ENCODE results near the gene PIK3R5.

Gene PIK3R5

GRCh38 chr17:8880466-8880865 is 85.0 kb downstream of the PIK3R5 start:
- DNase-seq (ENCODE audit: low read depth in 1 of 2, low spot score in 1 of 2), result no peak

- no peak for DNase-seq (ENCODE audit: low read depth in 1 of 2, low spot score in 1 of 2)
Observed at GRCh38 chr17:8879410-8879809, 86.1 kb downstream of the PIK3R5 start.

- DNase-seq (ENCODE audit: low read depth in 1 of 2, low spot score in 1 of 2), result no peak
Observed at GRCh38 chr17:8877984-8878383, 87.5 kb downstream of the PIK3R5 start.

DNA sequence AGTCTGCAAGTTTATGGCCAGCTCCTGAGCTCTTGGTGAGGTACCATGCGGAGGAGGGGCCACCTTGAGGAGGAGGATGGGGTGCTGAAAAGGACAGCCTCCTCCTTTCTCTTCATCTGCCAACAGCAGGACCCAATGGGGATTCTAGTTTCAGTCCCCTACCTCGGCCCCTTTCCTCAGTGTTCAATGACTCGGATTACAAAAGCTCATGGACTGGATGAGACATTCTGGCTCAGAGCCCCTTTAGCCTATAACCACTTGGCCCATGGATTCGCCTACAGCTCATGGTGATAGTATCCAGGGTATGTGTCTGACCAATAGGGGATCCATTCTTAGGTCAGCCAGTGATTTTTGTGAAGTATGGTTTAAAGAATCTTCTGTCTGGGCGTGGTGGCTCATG is 89.5 kb downstream of the PIK3R5 start:
- DNase-seq (ENCODE audit: low read depth in 1 of 2, low spot score in 1 of 2), result no peak

- no peak for DNase-seq (ENCODE audit: low read depth in 1 of 2, low spot score in 1 of 2)
Observed at GRCh38 chr17:8875436-8875835, 90.1 kb downstream of the PIK3R5 start.

GRCh38 chr17:8873801-8874715 is 91.4 kb downstream of the PIK3R5 start:
- DNase-seq (ENCODE audit: low read depth in 1 of 2, low spot score in 1 of 2), result no peak

- DNase-seq (ENCODE audit: low read depth in 1 of 2, low spot score in 1 of 2), result no peak
Observed at GRCh38 chr17:8872705-8873435, 92.6 kb downstream of the PIK3R5 start.

- DNase-seq (ENCODE audit: low read depth in 1 of 2, low spot score in 1 of 2), result no peak
Observed at GRCh38 chr17:8872036-8872704, 93.3 kb downstream of the PIK3R5 start.

- DNase-seq (ENCODE audit: low read depth in 1 of 2, low spot score in 1 of 2), result no peak
Observed at GRCh38 chr17:8871081-8871581, 94.4 kb downstream of the PIK3R5 start.

GRCh38 chr17:8870406-8871040 is 95.0 kb downstream of the PIK3R5 start:
- DNase-seq (ENCODE audit: low read depth in 1 of 2, low spot score in 1 of 2), result no peak

DNA sequence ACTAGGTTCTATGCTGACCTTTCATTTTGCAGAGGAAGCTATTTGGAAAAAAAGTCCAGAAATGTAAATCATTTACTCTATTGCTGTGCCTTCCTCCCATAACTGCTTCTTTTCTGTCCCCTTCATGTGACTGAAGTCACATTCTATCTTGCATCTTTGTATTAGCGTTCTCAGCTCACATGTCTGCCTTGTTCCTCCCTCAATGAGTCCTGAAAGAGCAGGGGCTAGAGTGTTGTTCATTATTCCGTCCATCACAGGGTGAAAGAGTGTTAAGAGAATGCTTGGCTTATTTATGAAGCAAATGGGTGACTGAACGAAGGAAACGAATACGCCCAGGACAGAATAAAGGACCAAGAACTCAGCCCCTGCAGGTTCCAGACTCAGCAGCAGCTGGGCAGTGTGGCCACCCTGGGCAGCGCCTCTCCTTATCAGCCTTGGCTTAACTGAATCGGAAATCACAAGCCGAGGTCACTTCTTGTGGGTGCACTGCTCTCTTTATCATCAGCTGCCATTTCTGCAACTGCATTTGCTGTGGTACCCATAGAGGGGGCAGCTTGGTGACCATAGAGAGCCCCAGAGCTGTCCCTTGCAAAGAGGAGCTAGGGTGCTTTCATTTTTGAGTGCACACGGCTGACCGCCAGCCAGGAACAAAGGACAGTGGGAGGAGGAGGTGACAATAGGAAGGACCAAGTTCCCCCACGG is 96.2 kb downstream of the PIK3R5 start:
- no peak for DNase-seq (ENCODE audit: low read depth in 1 of 2, low spot score in 1 of 2)

- DNase-seq (ENCODE audit: low read depth in 1 of 2, low spot score in 1 of 2), result no peak
Observed at GRCh38 chr17:8868529-8868951, 97.0 kb downstream of the PIK3R5 start.

GRCh38 chr17:8868092-8868491 is 97.4 kb downstream of the PIK3R5 start:
- DNase-seq (ENCODE audit: low read depth in 1 of 2, low spot score in 1 of 2), result no peak

- no peak for DNase-seq (ENCODE audit: low read depth in 1 of 2, low spot score in 1 of 2)
Observed at GRCh38 chr17:8867361-8867981, 98.0 kb downstream of the PIK3R5 start, which contains the start of gene PIK3R6. Gene PIK3R6 (minus strand): TSS chr17:8867674. CDS start chr17:8849794, 17,880 bp downstream.

GRCh38 chr17:8865811-8866210 is 99.7 kb downstream of the PIK3R5 start:
- DNase-seq (ENCODE audit: low read depth in 1 of 2, low spot score in 1 of 2), result no peak

- no peak for DNase-seq (ENCODE audit: low read depth in 1 of 2, low spot score in 1 of 2)
Observed at GRCh38 chr17:8865385-8865784, 100.1 kb downstream of the PIK3R5 start.

DNA sequence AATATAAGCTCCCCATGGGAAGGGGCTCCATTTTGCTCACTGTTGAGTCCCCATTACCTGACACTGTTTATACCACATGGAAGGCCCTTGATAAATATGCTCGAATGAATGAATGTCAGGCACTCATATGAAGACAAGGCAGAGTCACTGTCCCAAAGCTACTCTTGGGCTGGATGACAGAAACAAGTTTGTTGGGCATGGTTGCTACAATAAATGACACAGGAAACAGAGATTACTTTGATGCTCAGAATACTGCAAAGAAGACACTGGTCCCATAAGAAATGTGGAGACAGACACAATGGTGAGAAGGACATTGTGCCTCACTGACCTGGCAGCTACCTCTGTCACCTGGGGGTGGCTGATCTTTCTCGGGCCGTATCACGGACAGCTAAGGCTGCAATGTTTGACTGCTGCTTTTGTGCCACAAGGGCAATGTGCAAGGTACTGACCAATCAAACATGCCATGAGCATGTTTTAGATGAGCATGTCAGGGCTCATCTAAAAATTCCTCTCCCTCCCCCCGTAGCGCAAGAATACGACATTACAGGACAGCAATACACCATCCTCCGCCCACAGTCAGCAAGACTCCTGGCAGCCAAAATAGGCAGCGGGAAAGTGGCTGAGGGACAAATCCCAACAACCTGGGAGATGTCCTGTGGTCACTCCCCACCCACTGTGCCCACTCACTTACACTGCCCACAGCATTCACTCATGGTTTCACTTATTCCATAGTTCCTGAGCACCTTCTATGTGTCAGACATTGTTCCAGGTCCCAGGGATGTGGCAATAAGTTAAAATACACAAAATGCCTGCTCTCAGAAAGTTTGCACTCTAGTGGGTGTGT is 103.1 kb downstream of the PIK3R5 start:
- DNase-seq (ENCODE audit: low read depth in 1 of 2, low spot score in 1 of 2), result no peak

DNA sequence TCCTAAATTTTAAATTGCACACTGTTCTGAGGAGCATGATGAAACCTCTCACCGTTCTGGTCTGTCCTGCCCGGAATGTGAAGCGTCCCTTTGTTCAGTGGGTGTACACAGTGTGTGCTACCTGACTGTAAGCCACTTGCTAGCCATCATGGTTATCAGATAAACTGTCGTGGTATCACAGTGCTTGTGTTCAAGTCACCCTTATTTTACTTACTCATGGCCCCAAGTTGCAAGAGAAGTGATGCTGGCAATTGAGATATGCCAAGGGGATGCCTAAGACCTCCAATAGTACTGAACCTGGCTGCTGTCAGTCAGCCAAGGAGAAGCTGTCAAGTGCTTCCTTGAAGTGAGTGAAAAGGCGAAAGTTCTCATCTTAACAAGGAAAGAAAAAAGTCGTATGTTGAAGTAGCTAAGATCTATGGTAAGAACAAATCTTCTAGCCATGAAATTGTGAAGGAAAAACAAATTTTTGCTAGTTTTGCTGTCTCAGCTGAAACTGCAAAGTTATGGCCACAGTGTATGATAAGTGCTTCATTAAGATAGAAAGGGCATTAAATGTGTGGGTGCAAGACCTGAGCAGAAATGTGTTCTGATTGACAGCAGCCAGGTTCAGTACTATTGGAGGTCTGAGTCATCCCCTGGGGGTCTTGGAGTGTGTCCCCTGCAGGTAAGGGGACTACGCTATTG is 103.9 kb downstream of the PIK3R5 start:
- DNase-seq (ENCODE audit: low read depth in 1 of 2, low spot score in 1 of 2), result no peak

All from activated CD4-positive, alpha-beta T cell treated with anti-CD3 and anti-CD28 coated beads, Interleukin-2, amount 50 U/mL, for 24 hours (primary cell).